ENCODE measurements around the gene PROX1. TPM values are rescaled to one million over a fixed set of nuclear protein-coding genes. Genes with fewer than 3 reads are reported as not detected.

PROX1 gene
- total RNA-seq, 1 donor from 2014 or later = 80.6 TPM

GRCh38 chr1:214002060-214002459 lies 14.3 kb downstream of the PROX1 start:
- intact Hi-C loops (cut with micrococcal nuclease) = no loop called here
- peaks cover 47% of the 10 kb centered on the region for H3K4me1 ChIP-seq
- TF ChIP-seq CTCF (IDR thresholded peaks at IDR 0.05; ENCODE audit: borderline replicate concordance) = no peak
- no peak for DNase-seq
- peaks cover 16% of the 10 kb centered on the region for H3K36me3 ChIP-seq
- H3K27me3 ChIP-seq (ENCODE audit: low read depth) = no peaks in the 10 kb centered on the region
- peak overlapping the region; percentile 35 for H3K27ac ChIP-seq (replicated peaks)
- no peak overlapping the region for H3K4me3 ChIP-seq
- no peaks in the 10 kb centered on the region for H3K9me3 ChIP-seq (replicated peaks)

GRCh38 chr1:214002472-214002871 lies 14.7 kb downstream of the PROX1 start:
- TF ChIP-seq CTCF (IDR thresholded peaks at IDR 0.05; ENCODE audit: borderline replicate concordance) = no peak
- intact Hi-C loops (cut with micrococcal nuclease) = no loop called here
- Histone ChIP-seq H3K27me3 (ENCODE audit: low read depth) (no peaks in the 10 kb centered on the region), H3K36me3 (peaks cover 11% of the 10 kb centered on the region), H3K27ac (replicated peaks) (peak overlapping the region; percentile 35), H3K4me3 (no peak overlapping the region), H3K4me1 (peaks cover 44% of the 10 kb centered on the region), H3K9me3 (replicated peaks) (no peaks in the 10 kb centered on the region)
- DNase-seq = no peak

- H3K27ac ChIP-seq (replicated peaks) = peak overlapping the region; percentile 35
Observed at GRCh38 chr1:214003233-214003632, 15.5 kb downstream of the PROX1 start.

GRCh38 chr1:214004014-214004413 lies 16.2 kb downstream of the PROX1 start:
- no peak for DNase-seq
- no peak for TF ChIP-seq CTCF (IDR thresholded peaks at IDR 0.05; ENCODE audit: borderline replicate concordance)
- intact Hi-C loops (cut with micrococcal nuclease) = no loop called here
- no peaks in the 10 kb centered on the region for H3K9me3 ChIP-seq (replicated peaks)
- H3K27ac ChIP-seq (replicated peaks) = peak overlapping the region; percentile 35
- no peaks in the 10 kb centered on the region for H3K27me3 ChIP-seq (ENCODE audit: low read depth)
- peaks cover 47% of the 10 kb centered on the region for H3K4me1 ChIP-seq
- no peaks in the 10 kb centered on the region for H3K36me3 ChIP-seq
- no peak overlapping the region for H3K4me3 ChIP-seq

More at GRCh38 chr1:214003233-214003632, 15.5 kb downstream of the PROX1 start:
- intact Hi-C loops (cut with micrococcal nuclease) = no loop called here
- Histone ChIP-seq H3K9me3 (replicated peaks) (no peaks in the 10 kb centered on the region), H3K4me1 (peaks cover 46% of the 10 kb centered on the region), H3K4me3 (no peak overlapping the region), H3K36me3 (peaks cover 4% of the 10 kb centered on the region), H3K27me3 (ENCODE audit: low read depth) (no peaks in the 10 kb centered on the region)
- DNase-seq = no peak
- no peak for TF ChIP-seq CTCF (IDR thresholded peaks at IDR 0.05; ENCODE audit: borderline replicate concordance)

GRCh38 chr1:214004795-214005194 lies 17.0 kb downstream of the PROX1 start:
- intact Hi-C loops (cut with micrococcal nuclease) = no loop called here
- no peak overlapping the region for H3K27ac ChIP-seq (replicated peaks)
- no peaks in the 10 kb centered on the region for H3K9me3 ChIP-seq (replicated peaks)
- TF ChIP-seq CTCF (IDR thresholded peaks at IDR 0.05; ENCODE audit: borderline replicate concordance) = no peak
- H3K36me3 ChIP-seq = no peaks in the 10 kb centered on the region
- DNase-seq = no peak
- no peak overlapping the region for H3K4me3 ChIP-seq
- no peaks in the 10 kb centered on the region for H3K27me3 ChIP-seq (ENCODE audit: low read depth)
- H3K4me1 ChIP-seq = peaks cover 48% of the 10 kb centered on the region

GRCh38 chr1:214005708-214006107 lies 17.9 kb downstream of the PROX1 start:
- Histone ChIP-seq H3K27me3 (ENCODE audit: low read depth) (no peaks in the 10 kb centered on the region), H3K4me3 (no peak overlapping the region), H3K27ac (replicated peaks) (peak overlapping the region; percentile 18), H3K9me3 (replicated peaks) (no peaks in the 10 kb centered on the region), H3K36me3 (peaks cover 3% of the 10 kb centered on the region), H3K4me1 (peaks cover 53% of the 10 kb centered on the region)
- TF ChIP-seq CTCF (IDR thresholded peaks at IDR 0.05; ENCODE audit: borderline replicate concordance) = no peak
- intact Hi-C loops (cut with micrococcal nuclease) = no loop called here
- DNase-seq = no peak

All from left ventricle myocardium inferior (tissue), 1 donor.